HG03558 (cell line): ENCODE data around the gene LYRM4.

Experiments used
- ATAC-seq: cut with Tn5 transposase; IDR thresholded peaks from one replicate; pipeline ENCODE4 v1.9.1; 2021; ENCODE audit warnings: moderate number of reproducible peaks; ENCODE audit not compliant: unreplicated experiment; ENCODE audit errors: extremely low read depth

The LYRM4 gene

DNA sequence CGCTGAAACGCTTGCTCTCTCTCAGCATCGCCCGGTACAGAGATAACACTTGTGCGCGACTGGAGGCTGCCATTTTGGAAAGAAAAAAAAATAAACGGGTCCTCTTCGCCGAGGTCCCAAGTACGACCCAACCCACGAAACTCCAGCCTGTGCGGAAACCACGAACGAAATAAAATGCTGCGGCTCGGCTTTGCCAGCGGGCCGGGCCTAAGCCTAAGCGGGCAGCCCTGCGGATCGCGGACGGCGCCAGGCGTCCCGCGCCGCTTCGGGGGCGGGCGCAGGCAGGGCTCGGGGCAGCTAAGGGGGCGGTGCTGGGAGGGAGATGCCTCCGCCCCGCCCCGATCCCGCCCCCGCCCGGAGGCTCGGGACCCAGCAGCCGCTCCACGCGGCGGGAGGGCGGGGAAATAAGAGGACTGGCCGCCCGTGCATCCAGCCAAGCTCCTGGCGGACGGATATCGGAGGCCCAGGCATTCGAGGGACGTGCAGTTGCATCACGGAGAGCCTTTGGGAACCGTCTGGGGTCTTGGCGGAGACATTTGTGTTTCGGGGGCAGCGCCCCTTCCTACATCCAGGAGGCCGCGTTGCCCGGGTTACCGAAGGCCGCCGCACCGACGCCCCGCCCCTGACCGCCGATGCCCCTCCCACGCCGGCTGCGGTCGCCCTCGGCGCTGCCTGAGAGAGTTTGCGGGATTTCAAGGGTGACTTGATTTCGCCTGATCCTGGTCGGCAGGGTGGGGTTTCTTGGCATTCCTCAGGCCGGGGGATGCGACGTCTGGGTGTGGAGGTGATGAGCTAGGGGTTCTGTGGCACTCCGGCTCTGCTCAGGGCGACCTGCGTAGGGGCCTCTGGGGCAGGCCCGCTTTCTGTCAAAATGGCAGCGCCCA lies at the start of gene LYRM4, which contains the start of gene FARS2:
Gene LYRM4 (minus strand): TSS at position 290 of the 884 bp plus-strand sequence. CDS start 217 bp downstream, at position 73.
Gene FARS2 (plus strand): TSS at position 853 of the 884 bp plus-strand sequence.
- ATAC-seq, result peak; percentile 36

GRCh38 chr6:5308066-5308465 lies 47.3 kb upstream of the LYRM4 start:
- ATAC-seq, result no peak

GRCh38 chr6:5307058-5307457 lies 46.3 kb upstream of the LYRM4 start:
- no peak for ATAC-seq

- ATAC-seq, result no peak
Observed at GRCh38 chr6:5305968-5306626, 45.3 kb upstream of the LYRM4 start.

- ATAC-seq, result no peak
Observed at GRCh38 chr6:5303682-5304081, 42.9 kb upstream of the LYRM4 start.

- ATAC-seq, result peak; percentile 41
Observed at GRCh38 chr6:5302995-5303622, 42.4 kb upstream of the LYRM4 start.

DNA sequence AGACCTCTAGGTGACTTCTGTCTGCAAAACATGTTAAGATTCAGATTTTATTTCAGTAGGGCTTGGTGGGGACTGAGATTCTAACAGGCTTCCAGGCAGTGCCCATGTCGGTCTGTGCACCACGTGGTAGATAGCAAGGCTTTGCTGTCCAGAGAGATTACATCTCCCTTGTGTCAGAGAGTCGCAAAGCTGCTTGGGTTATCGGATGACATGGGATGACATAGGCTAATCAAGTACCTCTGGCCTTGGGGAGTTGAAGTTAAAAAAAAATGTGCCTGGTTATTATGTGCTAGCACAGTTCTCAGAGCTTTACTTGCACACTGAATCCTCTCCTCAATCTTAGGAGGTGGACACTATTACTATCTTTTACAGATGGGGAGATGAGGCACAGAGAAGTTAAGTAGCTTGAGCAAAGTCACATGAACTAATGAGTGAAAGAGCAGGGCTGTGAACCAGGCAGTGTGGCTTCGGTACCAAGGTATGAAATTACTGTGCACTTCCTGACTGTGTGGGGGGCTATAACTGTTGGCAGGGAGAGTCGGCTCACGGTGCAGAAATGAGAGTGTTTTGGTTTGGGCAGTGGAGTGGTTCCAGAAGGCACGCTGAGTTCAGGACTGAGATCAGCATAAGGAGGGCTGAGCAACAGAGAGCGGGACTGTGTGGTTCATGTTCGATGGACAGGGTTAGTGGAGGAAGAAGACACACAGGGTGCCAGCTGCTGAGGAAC lies 41.6 kb upstream of the LYRM4 start:
- peak; percentile 70 for ATAC-seq

GRCh38 chr6:5300206-5300764 lies 39.5 kb upstream of the LYRM4 start:
- ATAC-seq, result no peak

GRCh38 chr6:5295623-5296022 lies 34.9 kb upstream of the LYRM4 start:
- no peak for ATAC-seq

DNA sequence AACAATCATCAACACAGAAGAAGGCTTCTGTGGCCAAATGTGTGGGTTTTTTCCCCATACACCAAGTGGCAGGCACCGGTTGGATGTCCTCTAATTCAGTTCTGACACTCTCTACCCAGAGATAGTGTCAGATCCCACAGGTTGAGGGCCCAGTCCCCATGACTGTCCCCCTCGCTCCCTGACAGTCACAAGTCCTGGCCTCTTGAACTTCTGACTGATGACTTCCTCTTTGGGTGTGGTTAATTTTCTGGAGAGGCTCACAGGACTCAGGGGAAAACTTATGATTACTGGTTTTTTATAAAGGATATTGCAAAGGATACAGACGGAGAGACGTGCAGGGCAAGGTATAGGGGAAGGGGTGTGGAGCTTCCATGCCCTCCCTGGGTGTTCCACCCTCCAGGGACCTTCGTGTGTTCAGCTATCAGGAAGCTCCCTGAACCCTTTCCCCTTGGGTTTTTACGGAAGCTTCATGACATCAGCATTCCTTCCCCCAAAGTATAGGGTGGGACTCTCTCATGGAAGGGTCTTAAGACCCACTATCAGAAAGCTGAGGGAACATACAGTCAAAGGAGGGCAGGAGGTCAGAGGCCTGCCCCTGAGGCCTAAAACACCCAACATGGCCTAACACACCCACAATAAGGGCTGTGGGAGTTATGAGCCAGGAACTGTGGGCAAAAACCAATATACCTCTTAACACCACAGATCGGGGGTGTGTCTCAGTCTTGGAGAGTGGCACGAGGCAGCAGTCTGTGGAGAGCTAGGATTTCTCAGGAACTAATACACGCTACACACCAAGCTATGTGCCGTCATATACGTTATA lies 33.9 kb upstream of the LYRM4 start:
- no peak for ATAC-seq

DNA sequence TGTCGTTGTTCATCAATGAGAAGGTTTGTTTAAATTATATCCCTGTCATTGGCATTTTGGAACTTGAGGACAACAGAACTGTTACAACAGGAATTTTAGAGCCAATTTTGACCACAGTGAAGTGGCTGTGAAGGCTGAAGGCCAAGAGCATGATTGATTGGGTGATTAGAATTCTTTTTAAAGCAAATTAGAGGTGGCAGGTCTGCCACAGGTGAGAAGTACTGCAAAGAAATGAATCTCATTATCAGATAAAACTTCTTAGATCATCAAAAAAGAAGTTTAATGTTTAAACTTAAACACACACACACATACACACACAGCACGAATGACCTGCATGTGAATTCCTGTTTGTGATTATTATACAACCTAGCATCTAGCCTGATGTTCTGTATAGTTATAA lies 32.9 kb upstream of the LYRM4 start:
- ATAC-seq, result no peak

DNA sequence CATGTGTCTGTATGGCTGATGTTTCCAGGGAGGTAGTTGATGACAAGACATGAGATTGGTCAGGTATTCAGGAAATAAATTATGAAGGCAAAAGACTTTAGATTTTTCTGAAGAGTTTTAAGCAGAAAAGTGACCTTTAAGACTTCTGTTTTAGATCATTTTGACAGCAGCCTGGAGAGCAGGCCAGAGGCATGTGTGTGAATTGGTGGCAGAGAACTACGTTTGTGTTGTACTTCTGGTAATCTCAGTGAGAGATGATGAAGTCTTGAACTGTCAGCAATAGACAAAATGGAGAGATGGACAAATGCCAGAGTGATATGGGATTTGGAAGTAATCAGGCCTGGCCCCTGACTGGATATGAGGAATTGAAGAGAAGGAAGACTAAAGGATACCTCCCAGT lies 31.4 kb upstream of the LYRM4 start:
- ATAC-seq, result no peak

GRCh38 chr6:5290500-5290899 lies 29.8 kb upstream of the LYRM4 start:
- no peak for ATAC-seq

GRCh38 chr6:5290097-5290496 lies 29.3 kb upstream of the LYRM4 start:
- ATAC-seq, result no peak

GRCh38 chr6:5287966-5288297 lies 27.2 kb upstream of the LYRM4 start:
- ATAC-seq, result no peak

DNA sequence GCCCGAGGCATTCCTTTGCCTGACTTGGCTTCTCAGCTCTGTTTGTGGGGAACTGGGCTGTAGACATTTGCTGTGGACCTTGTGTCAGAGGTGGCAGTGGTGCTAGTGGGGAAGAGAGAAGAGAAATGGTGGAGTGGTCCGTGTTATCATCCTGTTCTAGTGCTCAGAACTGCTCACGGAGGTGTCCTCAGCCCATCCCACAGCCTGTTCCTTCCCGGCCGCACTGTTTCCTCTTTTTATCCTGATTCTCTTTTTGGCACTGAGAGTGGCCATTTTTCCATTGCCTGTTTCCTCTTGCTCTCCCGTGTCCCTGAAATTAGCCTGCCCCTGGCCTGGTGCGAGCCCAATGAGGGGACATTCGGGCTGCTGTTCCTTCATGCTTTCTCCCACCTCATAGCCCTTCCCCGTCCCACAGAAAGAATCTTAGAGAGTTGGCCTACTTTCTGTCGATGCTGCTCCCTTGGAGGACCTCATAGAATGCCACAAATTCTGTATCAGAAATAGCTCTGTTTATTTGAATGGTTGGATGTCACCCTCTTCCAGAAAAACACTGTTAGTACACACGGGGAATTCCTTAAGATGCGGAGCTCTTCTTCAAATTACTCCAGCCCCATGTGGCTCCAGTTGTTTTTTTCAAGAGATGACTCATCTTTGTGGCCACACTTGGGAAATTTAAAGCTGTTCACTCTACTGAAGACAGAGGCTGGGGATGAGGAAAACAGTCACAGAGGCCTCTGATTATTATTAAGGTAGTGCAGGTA lies 26.6 kb upstream of the LYRM4 start:
- no peak for ATAC-seq

DNA sequence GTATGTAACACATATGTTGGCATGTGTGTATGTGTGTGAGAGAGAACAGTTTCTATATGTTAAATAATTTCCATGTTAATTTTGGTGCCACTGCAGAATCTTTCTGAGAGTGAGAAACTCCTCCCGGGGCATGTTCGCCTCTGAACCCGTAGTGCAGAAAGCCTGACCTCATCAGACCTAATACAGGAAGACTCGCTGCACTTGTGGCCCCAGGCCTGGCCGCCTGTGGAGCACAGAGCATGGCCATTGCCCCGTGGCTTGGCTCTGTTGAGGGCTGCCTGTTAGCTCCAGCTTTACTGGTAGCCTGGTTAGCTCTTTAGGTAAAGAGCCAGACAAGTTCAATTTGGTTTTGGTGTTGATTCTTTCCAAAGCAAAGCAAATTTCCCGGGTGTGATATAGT lies 26.0 kb upstream of the LYRM4 start:
- no peak for ATAC-seq

DNA sequence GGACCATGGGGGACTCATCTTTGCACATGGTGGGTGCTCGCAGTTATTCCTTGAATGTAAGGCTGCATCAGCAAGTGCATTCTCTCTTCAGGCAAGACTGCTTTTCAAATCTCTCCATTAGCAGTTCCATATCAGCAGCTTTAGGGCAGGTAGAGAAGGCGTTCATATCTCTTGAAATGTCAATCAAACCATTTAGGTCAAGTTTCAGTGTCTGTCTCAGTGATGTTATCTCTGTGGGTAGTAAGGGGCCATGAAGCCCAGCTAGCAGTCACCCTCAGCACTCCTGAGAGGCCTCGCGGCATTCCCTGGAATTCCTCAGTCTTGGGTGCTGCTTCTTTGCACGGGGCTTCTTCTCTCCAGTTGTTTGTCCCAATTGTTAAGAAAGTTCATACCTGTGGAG lies 24.8 kb upstream of the LYRM4 start:
- no peak for ATAC-seq

DNA sequence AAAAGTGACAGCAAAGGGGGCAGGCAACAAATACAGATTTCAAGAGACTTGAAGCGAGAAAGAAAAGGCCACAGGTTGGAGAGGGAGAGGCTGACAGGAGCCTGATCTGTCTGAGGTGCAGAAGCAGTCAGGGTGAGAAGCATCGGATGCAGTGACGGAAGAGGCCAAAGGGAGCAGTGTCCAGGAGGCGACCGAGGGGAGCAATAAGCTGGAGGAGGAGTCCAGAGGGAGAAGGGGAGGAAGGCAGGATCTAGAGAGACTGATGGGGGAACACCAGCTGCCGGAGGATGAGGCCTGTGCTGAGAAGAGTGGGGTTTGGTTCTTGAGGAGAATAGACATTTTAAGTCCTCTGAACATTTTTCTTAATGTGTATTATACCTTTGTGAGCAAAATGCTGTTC lies 24.3 kb upstream of the LYRM4 start:
- ATAC-seq, result no peak
